H9 (cell line): ENCODE results near the gene HPCAL1. TPM values are rescaled to one million over a fixed set of nuclear protein-coding genes. Genes with fewer than 3 reads are reported as not detected.

ENCODE experiments used
- DNase-seq: peaks from one replicate; pipeline ENCODE4 v3.0.0-alpha.2; 2017
- H2AFZ ChIP-seq: one replicate; pipeline ENCODE4 v1.6.1; 2013; ENCODE audit warnings: mild to moderate bottlenecking, low read length, control low read depth, moderate library complexity
- H2AK5ac ChIP-seq: 2 replicates; pipeline ENCODE4 v1.6.1; 2013; ENCODE audit warnings: low read length, control low read depth, mixed read lengths; ENCODE audit not compliant: insufficient read length
- H2BK120ac ChIP-seq: one replicate; pipeline ENCODE4 v1.6.1; 2013; ENCODE audit warnings: low read depth, mild to moderate bottlenecking, low read length, control low read depth, inconsistent platforms; ENCODE audit not compliant: poor library complexity, severe bottlenecking
- H2BK12ac ChIP-seq: 2 replicates; pipeline ENCODE4 v1.6.1; 2013; ENCODE audit warnings: low read length, control low read depth, mixed read lengths, low read depth; ENCODE audit not compliant: insufficient read length
- H2BK15ac ChIP-seq: 2 replicates; pipeline ENCODE4 v1.6.1; 2013; ENCODE audit warnings: low read depth, low read length, control low read depth
- H2BK20ac ChIP-seq: one replicate; pipeline ENCODE4 v1.6.1; 2013; ENCODE audit warnings: low read depth, mild to moderate bottlenecking, low read length, control low read depth, inconsistent platforms; ENCODE audit not compliant: poor library complexity, severe bottlenecking
- H2BK5ac ChIP-seq: 2 replicates; pipeline ENCODE4 v1.6.1; 2013; ENCODE audit warnings: low read length, control low read depth, mixed read lengths; ENCODE audit not compliant: insufficient read length
- H3K14ac ChIP-seq: 2 replicates; pipeline ENCODE4 v1.6.1; 2013; ENCODE audit warnings: low read length, control low read depth; ENCODE audit not compliant: insufficient read depth
- H3K18ac ChIP-seq: 2 replicates; pipeline ENCODE4 v1.6.1; 2013; ENCODE audit warnings: low read depth, mild to moderate bottlenecking, mixed read lengths, low read length, control low read depth; ENCODE audit not compliant: insufficient read length
- H3K23ac ChIP-seq: 2 replicates; pipeline ENCODE4 v1.6.1; 2013; ENCODE audit warnings: low read length, control low read depth, mixed read lengths, low read depth; ENCODE audit not compliant: insufficient read length
- H3K23me2 ChIP-seq: 2 replicates; pipeline ENCODE4 v1.6.1; 2013; ENCODE audit warnings: low read depth, mild to moderate bottlenecking, mixed read lengths, low read length, control low read depth; ENCODE audit not compliant: insufficient read length, poor library complexity, severe bottlenecking
- H3K27ac ChIP-seq: 2 replicates; pipeline ENCODE4 v1.5.1; 2013; ENCODE audit warnings: low read length, control low read depth, mixed read lengths, low read depth; ENCODE audit not compliant: insufficient read length
- H3K27me3 ChIP-seq: 2 replicates; pipeline ENCODE4 v1.6.1; 2013; ENCODE audit warnings: low read length, control low read depth, inconsistent platforms; ENCODE audit not compliant: insufficient read depth
- H3K4ac ChIP-seq: 2 replicates; pipeline ENCODE4 v1.6.1; 2013; ENCODE audit warnings: low read depth, mild to moderate bottlenecking, control low read depth, inconsistent platforms, low read length, moderate library complexity
- H3K4me1 ChIP-seq: 2 replicates; pipeline ENCODE4 v1.6.1; 2013; ENCODE audit warnings: low read length, control low read depth, inconsistent platforms; ENCODE audit not compliant: insufficient read depth
- H3K4me2 ChIP-seq: 2 replicates; pipeline ENCODE4 v1.6.1; 2013; ENCODE audit warnings: low read length, control low read depth, mixed read lengths; ENCODE audit not compliant: insufficient read length, insufficient read depth
- H3K56ac ChIP-seq: 2 replicates; pipeline ENCODE4 v1.6.1; 2013; ENCODE audit warnings: low read depth, mild to moderate bottlenecking, mixed read lengths, low read length, control low read depth; ENCODE audit not compliant: insufficient read length
- H3K79me1 ChIP-seq: 2 replicates; pipeline ENCODE4 v1.6.1; 2013; ENCODE audit warnings: low read depth, mild to moderate bottlenecking, moderate library complexity, low read length, control low read depth, inconsistent platforms; ENCODE audit not compliant: insufficient read depth, poor library complexity, severe bottlenecking
- H3K79me2 ChIP-seq: 2 replicates; pipeline ENCODE4 v1.6.1; 2013; ENCODE audit warnings: low read length, control low read depth, inconsistent platforms; ENCODE audit not compliant: insufficient read depth
- H3K9ac ChIP-seq: 2 replicates; pipeline ENCODE4 v1.6.1; 2013; ENCODE audit warnings: low read length, control low read depth, mixed read lengths; ENCODE audit not compliant: insufficient read length; ENCODE audit errors: extremely low read depth
- H3K9me3 ChIP-seq: one replicate; pipeline ENCODE4 v1.6.1; 2013; ENCODE audit warnings: low read depth, low read length, inconsistent platforms; ENCODE audit not compliant: control insufficient read depth
- H3T11ph ChIP-seq: one replicate; pipeline ENCODE4 v1.6.1; 2013; ENCODE audit warnings: mild to moderate bottlenecking, low read length, control low read depth, inconsistent platforms
- H4K20me1 ChIP-seq: one replicate; pipeline ENCODE4 v1.6.1; 2013; ENCODE audit not compliant: control insufficient read depth, insufficient read length, insufficient read depth
- H4K5ac ChIP-seq: 2 replicates; pipeline ENCODE4 v1.6.1; 2013; ENCODE audit warnings: low read depth, mild to moderate bottlenecking, mixed read lengths, low read length, control low read depth; ENCODE audit not compliant: insufficient read length
- H4K8ac ChIP-seq: replicated peaks from 2 replicates; pipeline ENCODE4 v1.6.1; 2013; ENCODE audit warnings: low read length, control low read depth, mixed read lengths, low read depth; ENCODE audit not compliant: insufficient read length
- H4K91ac ChIP-seq: 2 replicates; pipeline ENCODE4 v1.6.1; 2013; ENCODE audit warnings: low read depth, mild to moderate bottlenecking, moderate library complexity, mixed read lengths, low read length, control low read depth; ENCODE audit not compliant: insufficient read length
- H3K27ac Mint-ChIP-seq, 3 experiments: 2 replicates in 2 of 3; 3 replicates in 1 of 3; pipeline ENCODE4 v1.8.0; 2020 to 2021; ENCODE audit warnings: mixed read lengths in 3 of 3, mild to moderate bottlenecking in 1 of 3, moderate library complexity in 1 of 3
- H3K27me3 Mint-ChIP-seq: 2 replicates; pipeline ENCODE4 v1.8.0; 2021; ENCODE audit warnings: low read depth, mild to moderate bottlenecking, moderate library complexity, mixed read lengths
- H3K36me3 Mint-ChIP-seq, 3 experiments: 2 replicates in 2 of 3; 3 replicates in 1 of 3; pipeline ENCODE4 v1.8.0; 2020 to 2021; ENCODE audit warnings: low read depth in 3 of 3, mixed read lengths in 3 of 3; ENCODE audit not compliant: insufficient read depth in 1 of 3
- H3K4me1 Mint-ChIP-seq, 2 experiments: 2 replicates each; pipeline ENCODE4 v1.8.0; 2020; ENCODE audit warnings: mixed read lengths in 2 of 2
- H3K4me3 Mint-ChIP-seq, 2 experiments: 2 replicates in 1 of 2; 3 replicates in 1 of 2; pipeline ENCODE4 v1.8.0; 2020 to 2021; ENCODE audit warnings: mild to moderate bottlenecking in 2 of 2, mixed read lengths in 2 of 2, moderate library complexity in 1 of 2
- H3K9me3 Mint-ChIP-seq, 2 experiments: 2 replicates in 1 of 2; 3 replicates in 1 of 2; pipeline ENCODE4 v1.8.0; 2020; ENCODE audit warnings: mild to moderate bottlenecking in 2 of 2, mixed read lengths in 2 of 2, moderate library complexity in 1 of 2
- CTCF ChIP-seq: fragments of 200-600 bp; sonication (generic); conservative IDR thresholded peaks from 3 replicates; pipeline ENCODE4 v1.8.0; 2021; ENCODE audit warnings: antibody characterized with exemption, mild to moderate bottlenecking
- WGBS: extraction: QIAGEN DNeasy Blood & Tissue Kit; methylation state at CpG from one replicate; pipeline ENCODE4 v1.1.7; 2013; ENCODE audit warnings: missing lambda C conversion rate, low lambda C conversion rate, mixed read lengths; ENCODE audit not compliant: insufficient read length; ENCODE audit errors: extremely low coverage; 5-methylcytosine and 5-hydroxymethylcytosine counted together
- total RNA-seq: library from RNA; stranded (reverse); gene quantifications from 2 replicates; pipeline ENCODE4 v1.2.1, GENCODE V29; 2021

HPCAL1 gene
- total RNA-seq, 1 experiment from 2014 or later = 4.7 TPM

- no peak overlapping the region for H3K23ac ChIP-seq
- H3K9ac ChIP-seq = no peak overlapping the region
- Mint-ChIP-seq H3K27ac (no peak overlapping the region), H3K9me3 (no peaks in the 10 kb centered on the region), H3K27me3 (peaks cover 2% of the 10 kb centered on the region; the same call in 1 of the 2 replicates), H3K36me3 (no peaks in the 10 kb centered on the region; a peak in 1 of 7 replicates), H3K4me3 (no peak overlapping the region; a peak in 1 of 5 replicates), H3K4me1 (peaks cover 17 to 31% of the 10 kb centered on the region in 2 experiments)
- H2AFZ ChIP-seq = no peak overlapping the region
- no peaks in the 10 kb centered on the region; the same call in 1 of the 2 replicates for H3K4me1 ChIP-seq
- H2BK20ac ChIP-seq = no peak overlapping the region
- H3K4me2 ChIP-seq = no peak overlapping the region
- H2BK12ac ChIP-seq = no peak overlapping the region
- H3K14ac ChIP-seq = no peak overlapping the region; the same call in 1 of the 2 replicates
- no peak overlapping the region for H3K18ac ChIP-seq
- H3K23me2 ChIP-seq = no peaks in the 10 kb centered on the region
- no peak overlapping the region for H3K56ac ChIP-seq
- H2BK15ac ChIP-seq = no peak overlapping the region
- H4K8ac ChIP-seq = no peak overlapping the region
- H2AK5ac ChIP-seq = no peak overlapping the region
- no peaks in the 10 kb centered on the region for H4K20me1 ChIP-seq
- H4K91ac ChIP-seq = no peak overlapping the region
- H3K79me1 ChIP-seq = no peaks in the 10 kb centered on the region
- H2BK120ac ChIP-seq = no peak overlapping the region
- TF ChIP-seq CTCF = no peak
- H4K5ac ChIP-seq = no peak overlapping the region
- H3K27ac ChIP-seq = no peak overlapping the region
- no peaks in the 10 kb centered on the region for H3K9me3 ChIP-seq
- H3K79me2 ChIP-seq = no peaks in the 10 kb centered on the region
- H2BK5ac ChIP-seq = no peak overlapping the region
- no peak overlapping the region for H3K4ac ChIP-seq
- no peak overlapping the region for H3T11ph ChIP-seq
- DNase-seq = no peak
- no CpG with 5 or more reads among the region's 13 CpGs for whole genome bisulfite sequencing
- H3K27me3 ChIP-seq = no peaks in the 10 kb centered on the region
Observed at GRCh38 chr2:10405448-10405847, 102.7 kb downstream of the HPCAL1 start.
